ENCODE data around the gene GALNT2.

DNA sequence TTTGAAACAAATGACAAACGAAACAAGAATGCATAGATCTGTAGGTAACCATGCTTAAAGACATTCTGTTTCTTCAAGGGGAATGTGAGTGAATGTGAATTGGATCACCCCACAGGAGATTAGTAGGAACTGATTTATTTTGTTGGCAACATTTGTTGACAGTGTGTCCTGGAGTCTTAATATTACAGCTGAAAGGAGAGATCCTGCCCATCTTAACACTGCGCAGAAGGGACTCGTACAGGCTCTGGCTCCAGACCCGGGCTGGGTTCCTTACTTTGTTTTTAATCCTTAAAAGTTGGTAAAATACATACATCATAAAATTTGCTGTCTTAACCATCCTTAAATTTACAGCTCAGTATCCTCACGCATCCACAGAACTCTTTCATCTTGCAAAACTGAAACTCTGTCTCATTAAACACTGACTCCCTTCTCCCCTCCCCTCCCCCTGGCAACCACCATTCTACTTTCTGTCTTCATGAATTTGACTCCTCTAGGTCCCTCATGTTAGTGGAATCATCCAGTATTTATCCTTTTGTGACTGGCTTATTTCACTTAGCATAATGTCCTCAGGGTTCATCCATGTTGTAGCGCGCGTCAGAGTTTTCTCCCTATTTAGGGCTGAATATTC lies 74.1 kb downstream of the GALNT2 start:
- TF ChIP-seq EZH2 (IDR thresholded peaks at IDR 0.05; ENCODE audit: borderline replicate concordance, control insufficient read depth, low read depth, low read length) (no peak), CHD1 (IDR thresholded peaks at IDR 0.05; ENCODE audit: low read depth, low read length) (no peak), ZZZ3 (IDR thresholded peaks at IDR 0.05; ENCODE audit: control insufficient read depth, insufficient read length, low read depth) (no peak)
- TF ChIP-seq, protein P1, sequence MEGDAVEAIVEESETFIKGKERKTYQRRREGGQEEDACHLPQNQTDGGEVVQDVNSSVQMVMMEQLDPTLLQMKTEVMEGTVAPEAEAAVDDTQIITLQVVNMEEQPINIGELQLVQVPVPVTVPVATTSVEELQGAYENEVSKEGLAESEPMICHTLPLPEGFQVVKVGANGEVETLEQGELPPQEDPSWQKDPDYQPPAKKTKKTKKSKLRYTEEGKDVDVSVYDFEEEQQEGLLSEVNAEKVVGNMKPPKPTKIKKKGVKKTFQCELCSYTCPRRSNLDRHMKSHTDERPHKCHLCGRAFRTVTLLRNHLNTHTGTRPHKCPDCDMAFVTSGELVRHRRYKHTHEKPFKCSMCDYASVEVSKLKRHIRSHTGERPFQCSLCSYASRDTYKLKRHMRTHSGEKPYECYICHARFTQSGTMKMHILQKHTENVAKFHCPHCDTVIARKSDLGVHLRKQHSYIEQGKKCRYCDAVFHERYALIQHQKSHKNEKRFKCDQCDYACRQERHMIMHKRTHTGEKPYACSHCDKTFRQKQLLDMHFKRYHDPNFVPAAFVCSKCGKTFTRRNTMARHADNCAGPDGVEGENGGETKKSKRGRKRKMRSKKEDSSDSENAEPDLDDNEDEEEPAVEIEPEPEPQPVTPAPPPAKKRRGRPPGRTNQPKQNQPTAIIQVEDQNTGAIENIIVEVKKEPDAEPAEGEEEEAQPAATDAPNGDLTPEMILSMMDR (IDR thresholded peaks at IDR 0.05 in 2 of 3, conservative IDR thresholded peaks at IDR 0.05 in 1 of 3; ENCODE audit: control insufficient read depth in 2 of 3, extremely low read depth in 1 of 3, insufficient read depth in 1 of 3, low read depth in 3 of 3, low read length in 3 of 3) = no peak
